Keratinocyte (primary cell): ENCODE data around the gene KIR3DL2. TPM values are rescaled to one million over a fixed set of nuclear protein-coding genes. Genes with fewer than 3 reads are reported as not detected.

Experiments used
- DNase-seq: peaks from one replicate; pipeline ENCODE4 v3.0.0-alpha.2; 2011; ENCODE audit warnings: low read depth, missing footprints, low spot score
- FAIRE-seq: peaks from 2 replicates; lab custom pipeline; 2011; peaks lifted over from hg19 to GRCh38; lab: Jason Lieb, UNC
- H2AFZ ChIP-seq: 2 replicates; pipeline ENCODE4 v1.6.0; 2012; ENCODE audit warnings: low read length, control low read depth, inconsistent platforms; ENCODE audit not compliant: control insufficient read depth
- H3K27ac ChIP-seq: 2 replicates; pipeline ENCODE4 v1.5.1; 2011; ENCODE audit warnings: low read length; ENCODE audit not compliant: control insufficient read depth, insufficient read depth
- H3K27me3 ChIP-seq: 3 replicates; pipeline ENCODE4 v1.6.0; 2011; ENCODE audit warnings: low read length; ENCODE audit not compliant: control insufficient read depth, insufficient read depth; ENCODE audit errors: extremely low read depth
- H3K36me3 ChIP-seq, 2 experiments: 2 replicates in 1 of 2; 3 replicates in 1 of 2; pipeline ENCODE4 v1.5.1; 2011; ENCODE audit warnings: low read length in 2 of 2, mild to moderate bottlenecking in 1 of 2; ENCODE audit not compliant: control insufficient read depth in 2 of 2, insufficient read depth in 2 of 2; ENCODE audit errors: extremely low read depth in 1 of 2
- H3K4me1 ChIP-seq: 3 replicates; pipeline ENCODE4 v1.5.1; 2011; ENCODE audit warnings: low read length; ENCODE audit not compliant: control insufficient read depth, insufficient read depth; ENCODE audit errors: extremely low read depth
- H3K4me2 ChIP-seq: 3 replicates; pipeline ENCODE4 v1.6.0; 2011; ENCODE audit warnings: low read depth, low read length; ENCODE audit not compliant: control insufficient read depth, insufficient read depth; ENCODE audit errors: extremely low read depth
- H3K4me3 ChIP-seq, 3 experiments: fragments of 200-600 bp in 1 of 3; sonication (generic) in 1 of 3; 2 replicates in 2 of 3; 3 replicates in 1 of 3; pipeline ENCODE4 v1.5.1; 2011 to 2016; ENCODE audit warnings: low read length in 3 of 3, mild to moderate bottlenecking in 3 of 3, control low read depth in 2 of 3, inconsistent platforms in 1 of 3, low read depth in 1 of 3, mixed read lengths in 1 of 3, mixed run types in 1 of 3, moderate library complexity in 1 of 3; ENCODE audit not compliant: control insufficient read depth in 2 of 3, insufficient read depth in 2 of 3; ENCODE audit errors: extremely low read depth in 1 of 3
- H3K79me2 ChIP-seq: 2 replicates; pipeline ENCODE4 v1.6.0; 2012; ENCODE audit warnings: low read length; ENCODE audit not compliant: control insufficient read depth, insufficient read depth
- H3K9ac ChIP-seq: 3 replicates; pipeline ENCODE4 v1.6.0; 2011; ENCODE audit warnings: low read length; ENCODE audit not compliant: control insufficient read depth, insufficient read depth; ENCODE audit errors: extremely low read depth
- H3K9me1 ChIP-seq: 3 replicates; pipeline ENCODE4 v1.6.0; 2011; ENCODE audit warnings: low read length; ENCODE audit not compliant: control insufficient read depth, insufficient read depth; ENCODE audit errors: extremely low read depth
- H3K9me3 ChIP-seq: 2 replicates; pipeline ENCODE4 v1.5.1; 2012; ENCODE audit warnings: low read depth, low read length; ENCODE audit not compliant: control insufficient read depth
- H4K20me1 ChIP-seq: 3 replicates; pipeline ENCODE4 v1.6.0; 2011; ENCODE audit warnings: low read length; ENCODE audit not compliant: control insufficient read depth, insufficient read depth; ENCODE audit errors: extremely low read depth
- EZH2 ChIP-seq: IDR thresholded peaks from one replicate; pipeline ENCODE4 v1.6.1; 2012; ENCODE audit warnings: inconsistent platforms, mild to moderate bottlenecking, low read length, moderate library complexity
- dilution Hi-C: fragments of 300-500 bp; cut with MboI; formaldehyde crosslinking; loops from one replicate; pipeline ENCODE4 v1.7.0; 2020; ENCODE audit warnings: low sequenced_read_pairs; ENCODE audit not compliant: extremely low pct_ligation_motif_present
- polyA plus RNA-seq, 5 experiments: library from polyadenylated mRNA; depleted of rRNA in 3 of 5; stranded (reverse) in 3 of 5; stranded (forward) in 1 of 5; unstranded in 1 of 5; fragments of >200 nt; gene quantifications; 1 replicate in 1 of 5; 2 replicates in 3 of 5; 3 replicates in 1 of 5; pipeline versions ENCODE4 v1.2.1 to v1.2.3, GENCODE V29; 2011 to 2012; ENCODE audit warnings: missing spikeins in 2 of 5, low read depth in 1 of 5, low replicate concordance in 1 of 5
- TF ChIP-seq, protein P1 (sequence below), 3 experiments: IDR thresholded peaks in 1 of 3; conservative IDR thresholded peaks in 1 of 3; optimal IDR thresholded peaks in 1 of 3; 2 replicates in 2 of 3; 3 replicates in 1 of 3; pipeline versions ENCODE3 to v1.5.1; 2011; ENCODE audit warnings: low read length in 3 of 3, mild to moderate bottlenecking in 3 of 3, moderate library complexity in 2 of 3, control low read depth in 1 of 3, inconsistent platforms in 1 of 3; ENCODE audit not compliant: insufficient read depth in 2 of 3; ENCODE audit errors: extremely low read depth in 1 of 3

The KIR3DL2 gene
- polyA plus RNA-seq, 1 donor (not counting 4 experiments of a cell fraction or from before 2014, with no cell fraction given) = not detected

DNA sequence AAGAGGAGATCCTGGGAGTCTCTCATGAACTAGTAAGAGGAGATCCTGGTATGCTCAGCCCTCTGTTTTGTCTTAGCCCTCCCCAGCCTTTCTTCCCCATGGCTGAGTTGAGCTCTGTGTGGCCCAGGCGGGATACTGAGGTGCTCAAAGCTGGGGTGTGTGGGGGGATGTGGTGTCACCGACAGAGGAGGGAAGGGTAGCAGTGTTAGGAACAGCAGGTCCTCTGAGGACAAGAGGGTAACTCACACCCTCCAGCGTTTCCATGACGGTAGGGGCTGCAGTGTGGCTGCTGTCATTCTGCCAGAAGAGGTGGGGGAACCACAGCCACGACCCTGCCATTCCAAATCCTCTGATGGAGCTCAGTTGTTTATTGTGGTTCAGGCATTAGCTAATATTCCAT is 46.1 kb upstream of the KIR3DL2 start:
- Histone ChIP-seq H3K27ac (no peak overlapping the region), H3K27me3 (no peaks in the 10 kb centered on the region), H3K36me3 (no peaks in the 10 kb centered on the region), H3K79me2 (no peaks in the 10 kb centered on the region), H2AFZ (no peak overlapping the region), H3K9me1 (no peaks in the 10 kb centered on the region), H3K4me1 (no peaks in the 10 kb centered on the region), H3K9ac (no peak overlapping the region), H3K4me2 (no peak overlapping the region), H3K9me3 (peaks cover 14% of the 10 kb centered on the region), H4K20me1 (no peaks in the 10 kb centered on the region), H3K4me3 (no peak overlapping the region)
- TF ChIP-seq EZH2 = no peak
- TF ChIP-seq, protein P1, sequence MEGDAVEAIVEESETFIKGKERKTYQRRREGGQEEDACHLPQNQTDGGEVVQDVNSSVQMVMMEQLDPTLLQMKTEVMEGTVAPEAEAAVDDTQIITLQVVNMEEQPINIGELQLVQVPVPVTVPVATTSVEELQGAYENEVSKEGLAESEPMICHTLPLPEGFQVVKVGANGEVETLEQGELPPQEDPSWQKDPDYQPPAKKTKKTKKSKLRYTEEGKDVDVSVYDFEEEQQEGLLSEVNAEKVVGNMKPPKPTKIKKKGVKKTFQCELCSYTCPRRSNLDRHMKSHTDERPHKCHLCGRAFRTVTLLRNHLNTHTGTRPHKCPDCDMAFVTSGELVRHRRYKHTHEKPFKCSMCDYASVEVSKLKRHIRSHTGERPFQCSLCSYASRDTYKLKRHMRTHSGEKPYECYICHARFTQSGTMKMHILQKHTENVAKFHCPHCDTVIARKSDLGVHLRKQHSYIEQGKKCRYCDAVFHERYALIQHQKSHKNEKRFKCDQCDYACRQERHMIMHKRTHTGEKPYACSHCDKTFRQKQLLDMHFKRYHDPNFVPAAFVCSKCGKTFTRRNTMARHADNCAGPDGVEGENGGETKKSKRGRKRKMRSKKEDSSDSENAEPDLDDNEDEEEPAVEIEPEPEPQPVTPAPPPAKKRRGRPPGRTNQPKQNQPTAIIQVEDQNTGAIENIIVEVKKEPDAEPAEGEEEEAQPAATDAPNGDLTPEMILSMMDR (optimal IDR thresholded peaks at IDR 0.05 in 1 of 3, IDR thresholded peaks at IDR 0.05 in 1 of 3, conservative IDR thresholded peaks at IDR 0.05 in 1 of 3; ENCODE audit: extremely low read depth in 1 of 3, insufficient read depth in 2 of 3, low read length in 3 of 3) = no peak
- no peak for FAIRE-seq
- no peak for DNase-seq
- dilution Hi-C loops = no loop called here

DNA sequence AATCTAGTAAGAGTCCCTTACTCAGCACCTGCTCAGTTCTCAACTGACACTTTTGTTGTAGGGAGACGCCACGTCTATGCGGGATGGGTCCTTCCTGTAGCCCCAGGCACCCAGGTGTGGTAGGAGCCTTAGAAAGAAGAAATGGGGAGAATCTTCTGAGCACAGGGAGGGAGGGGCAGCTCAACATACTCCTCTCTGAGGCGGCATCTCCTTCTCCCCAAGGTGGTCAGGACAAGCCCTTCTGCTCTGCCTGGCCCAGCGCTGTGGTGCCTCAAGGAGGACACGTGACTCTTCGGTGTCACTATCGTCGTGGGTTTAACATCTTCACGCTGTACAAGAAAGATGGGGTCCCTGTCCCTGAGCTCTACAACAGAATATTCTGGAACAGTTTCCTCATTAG is 45.7 kb upstream of the KIR3DL2 start:
- Histone ChIP-seq H3K79me2 (no peaks in the 10 kb centered on the region), H3K9me3 (peaks cover 14% of the 10 kb centered on the region), H3K9ac (no peak overlapping the region), H3K36me3 (no peaks in the 10 kb centered on the region), H2AFZ (no peak overlapping the region), H3K27ac (no peak overlapping the region), H3K9me1 (no peaks in the 10 kb centered on the region), H4K20me1 (no peaks in the 10 kb centered on the region), H3K4me2 (no peak overlapping the region), H3K4me1 (no peaks in the 10 kb centered on the region), H3K4me3 (no peak overlapping the region), H3K27me3 (no peaks in the 10 kb centered on the region)
- dilution Hi-C loops = no loop called here
- TF ChIP-seq EZH2 = no peak
- TF ChIP-seq, protein P1 (optimal IDR thresholded peaks at IDR 0.05 in 1 of 3, IDR thresholded peaks at IDR 0.05 in 1 of 3, conservative IDR thresholded peaks at IDR 0.05 in 1 of 3; ENCODE audit: extremely low read depth in 1 of 3, insufficient read depth in 2 of 3, low read length in 3 of 3) = no peak
- DNase-seq (no peak), FAIRE-seq (no peak)
